HG03175 (cell line): ENCODE results near the gene COX4I2.

Experiments used
- ATAC-seq: cut with Tn5 transposase; IDR thresholded peaks from one replicate; pipeline ENCODE4 v1.9.1; 2021; ENCODE audit warnings: mild to moderate bottlenecking, moderate library complexity; ENCODE audit not compliant: unreplicated experiment

The COX4I2 gene

DNA sequence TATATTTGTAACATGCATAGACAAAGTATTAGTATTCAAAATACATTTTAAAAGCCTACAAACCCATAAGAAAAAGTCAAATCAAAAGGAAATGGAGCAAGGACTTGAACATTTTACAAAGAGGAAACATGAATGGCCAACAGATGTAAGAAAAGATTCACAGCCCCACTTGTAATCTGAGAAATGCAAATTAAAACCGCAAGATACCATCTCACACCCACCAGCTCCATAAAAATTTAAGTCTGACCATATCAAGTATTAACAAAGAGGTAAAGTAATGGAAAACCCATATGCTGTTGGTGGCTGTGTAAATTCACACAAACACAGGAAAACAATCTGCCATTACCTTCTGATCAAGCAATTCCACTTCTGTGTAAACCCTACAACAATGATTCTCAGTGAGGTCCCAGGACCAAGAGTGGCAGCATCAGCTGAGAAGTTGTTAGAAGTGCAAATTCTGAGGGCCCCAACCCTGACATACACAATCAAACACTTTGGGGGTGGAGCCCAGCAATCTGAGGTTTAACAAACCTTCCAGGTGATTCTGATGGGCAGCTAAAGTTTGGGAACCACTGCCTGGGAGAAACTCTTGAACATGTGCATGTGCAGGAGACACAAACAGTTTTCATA is 54.0 kb downstream of the COX4I2 start:
- peak; percentile 69 for ATAC-seq

DNA sequence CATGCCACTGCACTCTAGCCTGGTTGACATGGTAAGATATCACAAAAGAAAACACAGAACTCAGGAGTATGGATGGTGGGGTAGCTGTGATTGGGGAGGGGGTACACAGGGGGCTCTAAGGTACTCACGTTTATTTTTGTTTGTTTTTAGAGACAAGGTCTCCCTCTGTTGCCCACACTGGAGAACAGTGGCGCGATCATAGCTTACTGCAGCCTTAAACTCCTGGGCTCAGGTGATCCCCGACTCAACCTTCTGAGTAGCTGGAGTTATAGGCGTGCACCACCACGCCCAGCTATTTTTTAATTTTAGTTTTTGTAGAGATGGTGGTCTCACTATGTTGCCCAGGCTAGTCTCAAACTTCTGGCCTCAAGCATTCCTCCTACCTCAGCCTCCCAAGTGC is 55.7 kb downstream of the COX4I2 start:
- no peak for ATAC-seq

GRCh38 chr20:31693987-31694661 is 56.4 kb downstream of the COX4I2 start:
- no peak for ATAC-seq
